Measurements from ENCODE around the gene ALG12.

The ALG12 gene

GRCh38 chr22:49915610-49916009 lies 2.6 kb downstream of the ALG12 start:
- DNase-seq (ENCODE audit: extremely low read depth in 1 of 2, low read depth in 1 of 2): no peak

GRCh38 chr22:49914256-49914655 lies 4.0 kb downstream of the ALG12 start:
- no peak for DNase-seq (ENCODE audit: extremely low read depth in 1 of 2, low read depth in 1 of 2)

GRCh38 chr22:49913446-49913845 lies 4.8 kb downstream of the ALG12 start:
- DNase-seq (ENCODE audit: extremely low read depth in 1 of 2, low read depth in 1 of 2): no peak

GRCh38 chr22:49913026-49913425 lies 5.2 kb downstream of the ALG12 start:
- no peak for DNase-seq (ENCODE audit: extremely low read depth in 1 of 2, low read depth in 1 of 2)

GRCh38 chr22:49911881-49912625 lies 6.2 kb downstream of the ALG12 start:
- DNase-seq (ENCODE audit: extremely low read depth in 1 of 2, low read depth in 1 of 2): no peak

- DNase-seq (ENCODE audit: extremely low read depth in 1 of 2, low read depth in 1 of 2): no peak
Measured at GRCh38 chr22:49910229-49911155, 7.7 kb downstream of the ALG12 start.

- no peak for DNase-seq (ENCODE audit: extremely low read depth in 1 of 2, low read depth in 1 of 2)
Measured at GRCh38 chr22:49909476-49910205, 8.6 kb downstream of the ALG12 start.

- no peak for DNase-seq (ENCODE audit: extremely low read depth in 1 of 2, low read depth in 1 of 2)
Measured at GRCh38 chr22:49907807-49908206, 10.4 kb downstream of the ALG12 start.

- no peak for DNase-seq (ENCODE audit: extremely low read depth in 1 of 2, low read depth in 1 of 2)
Measured at GRCh38 chr22:49906799-49907290, 11.4 kb downstream of the ALG12 start.

- no peak for DNase-seq (ENCODE audit: extremely low read depth in 1 of 2, low read depth in 1 of 2)
Measured at GRCh38 chr22:49906071-49906798, 12.0 kb downstream of the ALG12 start.

GRCh38 chr22:49905465-49905864 lies 12.8 kb downstream of the ALG12 start:
- DNase-seq (ENCODE audit: extremely low read depth in 1 of 2, low read depth in 1 of 2): no peak

GRCh38 chr22:49904040-49904369 lies 14.2 kb downstream of the ALG12 start:
- DNase-seq (ENCODE audit: extremely low read depth in 1 of 2, low read depth in 1 of 2): no peak

- DNase-seq (ENCODE audit: extremely low read depth in 1 of 2, low read depth in 1 of 2): no peak
Measured at GRCh38 chr22:49903322-49904039, 14.8 kb downstream of the ALG12 start.

GRCh38 chr22:49901457-49901856 lies 16.8 kb downstream of the ALG12 start:
- DNase-seq (ENCODE audit: extremely low read depth in 1 of 2, low read depth in 1 of 2): no peak

GRCh38 chr22:49900441-49901230 lies 17.6 kb downstream of the ALG12 start:
- DNase-seq (ENCODE audit: extremely low read depth in 1 of 2, low read depth in 1 of 2): no peak

- no peak for DNase-seq (ENCODE audit: extremely low read depth in 1 of 2, low read depth in 1 of 2)
Measured at GRCh38 chr22:49899530-49899929, 18.7 kb downstream of the ALG12 start.

- no peak for DNase-seq (ENCODE audit: extremely low read depth in 1 of 2, low read depth in 1 of 2)
Measured at GRCh38 chr22:49897015-49897684, 21.1 kb downstream of the ALG12 start.

- no peak for DNase-seq (ENCODE audit: extremely low read depth in 1 of 2, low read depth in 1 of 2)
Measured at GRCh38 chr22:49896201-49896600, 22.0 kb downstream of the ALG12 start.
